GM21526 (cell line): ENCODE data around the gene C20orf96.
"Not testable (repeated sequence)": the region's sequence is repeated elsewhere in the genome, so short reads cannot be mapped to it uniquely, and the experiment has no call there.

ENCODE experiments used
- ATAC-seq: cut with Tn5 transposase; IDR thresholded peaks from one replicate; pipeline ENCODE4 v1.9.1; 2021; ENCODE audit warnings: moderate library complexity; ENCODE audit not compliant: unreplicated experiment, low FRiP score

The C20orf96 gene

GRCh38 chr20:286508-286907, 4.0 kb downstream of the C20orf96 start:
- ATAC-seq = no peak

- no peak for ATAC-seq
Observed at GRCh38 chr20:284172-284571, 6.4 kb downstream of the C20orf96 start.

DNA sequence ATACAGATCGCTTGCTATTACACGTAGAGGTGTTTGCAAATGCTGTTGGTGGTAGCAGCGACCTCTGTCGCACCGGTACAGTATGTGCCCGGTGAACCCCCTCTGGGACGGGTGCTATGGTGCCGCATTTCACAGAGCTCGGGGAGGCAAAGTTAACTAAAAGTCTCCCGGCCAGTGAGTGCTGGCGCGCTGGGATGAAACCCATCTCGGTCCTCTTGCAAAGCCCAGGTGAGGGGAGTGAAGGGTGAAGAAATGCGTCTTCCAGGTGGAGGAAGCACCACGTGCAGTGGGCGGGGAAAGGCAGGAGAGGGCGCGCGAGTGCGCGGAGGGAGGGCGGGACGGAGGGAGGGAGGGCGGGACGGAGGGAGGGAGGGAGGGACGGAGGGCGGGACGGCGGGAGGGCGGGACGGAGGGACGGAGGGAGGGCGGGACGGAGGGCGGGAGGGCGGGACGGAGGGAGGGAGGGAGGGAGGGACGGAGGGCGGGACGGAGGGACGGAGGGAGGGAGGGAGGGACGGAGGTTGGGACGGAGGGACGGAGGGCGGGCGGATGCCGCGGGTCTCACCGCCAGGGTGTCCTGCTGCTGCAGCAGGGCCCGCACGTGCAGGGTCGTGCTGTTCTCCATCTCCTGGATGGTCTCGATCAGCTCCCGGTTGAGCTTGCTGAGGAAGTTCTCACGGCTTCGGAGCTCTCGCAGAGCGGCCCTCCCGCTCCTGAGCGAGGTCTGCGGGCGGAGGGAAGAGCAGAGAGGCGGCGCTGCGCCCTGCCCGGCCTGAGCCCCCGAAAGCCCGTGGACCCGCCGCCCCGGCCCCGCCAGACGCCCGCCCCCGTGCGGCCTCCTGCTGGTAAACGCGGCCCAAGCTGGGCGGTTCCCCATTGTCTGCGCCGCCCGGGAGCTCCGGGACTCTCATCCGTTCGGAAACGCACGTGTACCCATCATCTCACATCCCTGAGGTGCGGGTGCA, 11.7 kb downstream of the C20orf96 start:
- ATAC-seq = no peak

GRCh38 chr20:278181-278580, 12.4 kb downstream of the C20orf96 start:
- no peak for ATAC-seq

DNA sequence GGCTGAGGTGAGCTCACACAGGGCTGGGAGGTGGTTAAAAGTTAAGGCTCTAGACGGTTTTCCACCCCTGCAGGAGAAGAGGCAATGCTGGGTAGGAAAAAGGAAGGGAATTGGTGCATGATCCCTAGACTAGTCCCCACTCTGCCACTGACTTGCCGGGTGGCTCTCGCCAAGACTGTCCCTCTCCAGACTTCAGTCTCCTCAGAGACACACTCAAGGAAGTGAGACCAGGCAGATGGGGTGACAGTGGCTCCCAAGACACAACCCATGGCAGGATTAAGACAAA, 13.1 kb downstream of the C20orf96 start:
- ATAC-seq = no peak

GRCh38 chr20:276620-277495, 13.7 kb downstream of the C20orf96 start:
- ATAC-seq = no peak

GRCh38 chr20:275791-276190, 14.8 kb downstream of the C20orf96 start:
- ATAC-seq = no peak

DNA sequence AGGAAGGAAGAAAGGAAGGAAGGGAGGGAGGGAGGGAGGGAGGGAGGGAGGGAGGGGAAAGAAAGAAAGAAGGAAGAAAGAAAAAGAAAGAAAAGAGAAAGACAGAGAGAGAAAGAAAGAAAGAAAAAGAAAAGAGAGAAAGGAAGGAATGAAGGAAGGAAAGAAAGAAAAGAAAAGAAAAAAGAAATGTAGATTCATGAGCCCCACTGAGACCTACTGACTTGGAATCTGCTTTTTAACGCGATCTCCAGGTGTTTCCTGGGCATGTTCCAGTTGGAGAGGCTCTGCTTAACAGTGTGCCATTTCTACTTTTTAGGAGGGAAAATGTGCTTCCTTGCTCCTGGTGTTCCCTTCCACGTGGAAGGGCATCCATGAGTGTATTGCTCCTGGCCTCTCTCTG, 16.7 kb downstream of the C20orf96 start:
- ATAC-seq = no peak

DNA sequence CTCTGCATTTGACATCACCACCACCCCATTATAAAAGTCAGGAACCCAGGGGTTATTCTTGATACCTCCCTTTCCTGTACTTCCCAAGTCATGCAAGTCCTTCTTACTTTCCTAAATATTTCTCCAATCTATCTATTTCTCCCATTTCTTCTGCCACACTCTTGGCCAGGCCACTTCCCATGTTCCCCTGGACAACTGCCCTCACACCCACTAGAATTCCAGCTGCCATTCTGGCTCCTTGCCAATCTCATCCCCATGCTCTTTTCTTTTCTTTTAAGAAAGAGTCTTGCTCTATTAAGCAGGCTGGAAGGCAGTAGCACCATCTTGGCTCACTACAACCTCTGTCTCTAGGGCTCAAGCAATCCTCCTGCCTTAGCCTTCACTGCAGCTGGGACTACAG, 17.8 kb downstream of the C20orf96 start:
- no peak for ATAC-seq

- no peak for ATAC-seq
Observed at GRCh38 chr20:271528-271927, 19.0 kb downstream of the C20orf96 start.

DNA sequence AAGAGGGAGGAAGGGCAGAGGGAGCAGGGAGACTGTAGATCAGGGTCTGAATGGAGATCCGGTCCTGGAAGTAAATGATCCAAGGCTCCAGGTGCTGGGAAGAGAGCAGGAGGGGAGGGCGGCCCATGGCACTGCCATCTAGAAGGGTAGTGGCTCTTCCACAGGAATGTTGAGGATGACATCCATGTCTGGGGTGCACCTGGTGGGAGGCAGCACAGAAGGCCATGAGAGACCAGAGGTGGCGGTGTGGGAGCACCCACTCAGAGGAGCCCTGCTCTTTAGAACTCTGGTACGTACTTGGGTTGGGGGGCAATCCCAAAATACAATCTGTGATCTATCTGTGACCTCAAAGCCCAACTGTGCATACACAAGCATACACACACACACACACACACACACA, 19.5 kb downstream of the C20orf96 start:
- ATAC-seq = no peak

GRCh38 chr20:270517-270916, 20.0 kb downstream of the C20orf96 start:
- no peak for ATAC-seq

DNA sequence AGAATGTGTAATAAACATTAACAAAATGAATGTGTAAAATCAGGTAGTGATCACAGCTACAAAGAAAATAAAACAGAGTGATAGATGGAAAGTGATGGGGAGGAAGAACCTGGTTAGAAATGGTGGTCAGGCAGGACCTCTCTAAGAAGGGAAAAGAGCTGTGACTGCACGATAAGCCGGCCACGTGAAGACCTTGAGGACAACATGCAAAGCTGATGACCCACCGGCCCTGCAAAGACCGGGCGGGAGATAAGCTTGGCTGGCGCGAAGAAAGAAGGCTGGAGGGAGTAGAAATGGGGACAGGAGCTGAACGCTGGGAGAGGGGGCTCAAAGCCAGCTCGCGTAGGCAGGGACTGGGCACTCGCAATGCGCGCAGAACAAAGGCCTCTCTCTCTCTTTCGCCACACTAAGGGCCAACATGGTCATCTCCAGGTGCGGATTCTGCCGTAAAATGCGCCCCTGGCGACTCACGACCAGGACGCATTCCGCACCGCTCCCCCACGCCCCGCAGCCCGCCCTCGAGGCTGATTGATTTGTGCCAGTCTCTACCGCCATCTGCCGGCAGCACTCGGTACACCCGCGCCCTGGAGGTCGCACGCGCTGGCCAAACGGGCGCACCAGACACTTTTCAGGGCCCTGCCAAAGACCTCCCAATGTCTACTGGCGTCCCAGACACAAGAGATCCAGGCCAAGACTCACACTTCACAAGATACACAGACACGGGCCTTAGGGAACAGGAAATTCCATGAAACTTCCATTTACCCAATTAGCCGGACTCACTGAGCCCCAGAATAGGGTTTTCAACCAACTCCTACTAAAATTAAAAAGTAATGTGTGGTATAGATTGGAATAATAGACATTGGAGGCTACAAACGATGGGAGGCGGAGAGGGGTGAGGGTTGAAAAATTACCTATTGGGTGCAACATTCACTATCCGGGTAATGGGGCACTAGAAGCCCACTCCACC, 23.7 kb downstream of the C20orf96 start:
- ATAC-seq = peak; percentile 91

DNA sequence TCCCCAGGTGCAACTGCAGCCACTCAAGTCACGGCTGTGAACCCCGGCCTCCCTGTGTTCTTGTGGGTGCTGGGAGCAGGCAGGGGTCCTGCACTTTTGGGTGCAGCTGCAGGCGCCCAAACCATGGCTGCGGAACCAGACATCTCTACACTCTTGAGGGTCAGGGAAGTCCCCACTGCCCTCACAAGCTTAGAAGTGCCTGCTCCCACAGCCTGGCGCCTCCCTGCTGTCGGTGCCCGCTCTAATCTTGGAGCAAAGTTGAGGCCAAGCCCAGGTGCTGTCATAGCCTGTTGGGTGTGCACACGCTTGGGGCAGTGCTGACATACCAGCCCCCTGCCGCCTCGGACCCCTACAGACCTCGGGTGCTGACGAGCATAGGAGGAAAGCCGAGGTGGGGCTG, 26.8 kb downstream of the C20orf96 start:
- no peak for ATAC-seq

GRCh38 chr20:259981-260380, 30.6 kb downstream of the C20orf96 start:
- no peak for ATAC-seq

DNA sequence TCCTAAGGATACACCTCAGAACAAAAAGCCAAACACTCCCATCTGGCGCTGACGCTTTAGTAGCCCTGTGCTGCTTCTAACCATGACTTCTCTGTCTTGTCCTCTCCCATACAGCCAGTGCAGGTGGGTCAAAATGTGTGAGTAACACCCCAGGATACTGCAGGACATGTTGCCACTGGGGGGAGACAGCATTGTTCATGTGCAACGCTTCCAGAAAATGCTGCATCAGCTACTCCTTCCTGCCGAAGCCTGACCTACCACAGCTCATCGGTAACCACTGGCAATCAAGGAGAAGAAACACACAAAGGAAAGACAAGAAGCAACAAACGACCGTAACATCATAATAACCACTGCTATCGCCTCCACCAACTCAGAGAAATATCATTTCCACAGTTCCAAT, 31.6 kb downstream of the C20orf96 start:
- ATAC-seq = no peak

DNA sequence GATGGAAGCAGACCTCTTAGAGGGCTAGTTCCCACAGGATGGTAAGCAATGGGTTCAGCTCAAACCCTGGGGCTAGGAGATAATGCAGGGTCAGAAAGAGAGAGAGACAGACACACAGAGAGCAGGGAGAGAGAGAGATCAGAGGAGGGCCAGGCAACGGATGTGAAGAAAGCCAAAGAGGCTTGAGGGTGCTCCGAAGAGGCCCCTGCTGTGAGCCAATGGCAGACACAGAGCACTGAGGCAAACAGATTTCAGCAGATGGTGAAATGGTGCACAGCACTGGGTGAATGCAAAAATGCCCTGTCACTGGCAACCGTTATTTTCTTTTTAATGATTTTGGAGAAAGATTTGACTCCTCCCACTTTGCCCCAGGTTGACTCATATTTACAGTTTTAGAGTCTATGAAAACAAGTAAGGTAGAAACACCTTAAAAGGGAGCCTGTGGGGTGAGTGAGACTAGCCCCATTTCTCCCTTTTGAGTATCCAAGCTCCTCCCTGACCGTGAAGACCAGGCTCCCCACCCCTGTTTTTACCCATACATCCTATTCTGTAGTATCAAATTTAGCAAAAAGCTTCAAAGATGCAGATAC, 32.2 kb downstream of the C20orf96 start:
- no peak for ATAC-seq

DNA sequence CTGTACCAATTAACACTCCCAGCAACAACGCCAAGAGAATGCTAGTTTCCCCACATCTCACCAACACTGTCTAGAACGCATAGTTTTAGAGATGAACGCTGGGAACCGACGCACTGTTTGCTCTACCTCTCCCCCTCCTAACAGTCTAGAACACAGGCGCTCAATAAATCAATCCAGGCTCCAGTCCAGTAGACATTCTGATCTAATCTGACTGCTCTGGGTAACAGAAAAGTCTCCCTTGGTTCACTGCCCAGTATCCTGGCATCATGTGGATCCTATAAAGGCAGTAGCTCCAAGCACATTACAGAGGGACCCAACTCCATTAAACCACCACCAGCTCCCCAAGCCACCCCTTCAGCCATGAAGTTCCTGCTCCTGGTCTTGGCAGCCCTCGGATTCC, 33.1 kb downstream of the C20orf96 start, which contains the start of gene DEFB132:
DEFB132 (plus strand) TSS at position 306 of the 400 bp plus-strand sequence; CDS start at position 361, 55 bp downstream.
- ATAC-seq = no peak

GRCh38 chr20:253447-253846, 37.1 kb downstream of the C20orf96 start:
- ATAC-seq = not testable (repeated sequence)

DNA sequence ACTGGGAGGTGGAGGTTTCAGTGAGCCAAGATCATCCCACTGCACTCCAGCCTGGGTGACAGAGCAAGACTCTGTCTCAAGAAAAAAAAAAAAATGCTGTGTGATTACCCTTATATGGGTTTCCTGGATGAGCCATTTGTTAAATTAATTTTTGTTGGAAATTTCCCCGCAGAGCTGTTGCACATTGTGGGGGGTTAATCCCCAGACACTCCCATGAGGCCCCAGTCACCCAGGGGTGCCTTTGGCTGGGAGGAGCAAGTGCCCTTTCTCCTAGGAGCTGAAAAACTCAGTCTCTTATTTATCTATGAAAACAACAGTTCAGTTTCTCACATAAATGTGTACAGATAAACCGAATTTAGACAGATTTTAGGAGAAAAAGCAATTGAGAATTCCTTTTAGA, 37.7 kb downstream of the C20orf96 start:
- no peak for ATAC-seq
